ENCODE results near the gene PRKD1.

GRCh38 chr14:29684926-29685325 is 242.7 kb downstream of the PRKD1 start:
- TF ChIP-seq CTCF (IDR thresholded peaks at IDR 0.05): no peak
- TF ChIP-seq POLR2A (IDR thresholded peaks at IDR 0.05): no peak
